ENCODE data around the gene RPL29. TPM values are rescaled to one million over a fixed set of nuclear protein-coding genes. Genes with fewer than 3 reads are reported as not detected.
A peak's percentile ranks its signal among the peaks of the same experiment; 100 is the strongest.

RPL29 gene
- total RNA-seq, 1 donor from 2014 or later = 872 TPM

GRCh38 chr3:51945926-51946705 lies 49.6 kb downstream of the RPL29 start:
- FAIRE-seq (no peak), DNase-seq (ENCODE audit: low read depth) (no peak)
- H3K27me3 Mint-ChIP-seq (ENCODE audit: low read depth, unreplicated experiment) = peaks cover 45% of the 10 kb centered on the region
- H3K4me2 ChIP-seq (ENCODE audit: low read length) = no peak overlapping the region
- no peak overlapping the region for H3K4me3 ChIP-seq (ENCODE audit: insufficient read depth, low read depth, low read length)
- no peak overlapping the region for H3K27ac ChIP-seq (ENCODE audit: low read depth, low read length)
- H3K36me3 ChIP-seq (ENCODE audit: insufficient read depth, low read length) = no peaks in the 10 kb centered on the region
- peaks cover 6% of the 10 kb centered on the region for H3K79me2 ChIP-seq (ENCODE audit: insufficient read depth, low read length)
- H4K20me1 ChIP-seq (ENCODE audit: insufficient read depth, low read length) = no peaks in the 10 kb centered on the region
- peaks cover 3% of the 10 kb centered on the region for H3K9me3 Mint-ChIP-seq (ENCODE audit: unreplicated experiment)
- no peak overlapping the region for H3K9ac ChIP-seq (ENCODE audit: low read length)
- H3K4me1 ChIP-seq (ENCODE audit: insufficient read depth, low read length) = peaks cover 11% of the 10 kb centered on the region
- H3K9me3 ChIP-seq (ENCODE audit: insufficient read depth, low read depth, low read length) = no peaks in the 10 kb centered on the region
- H3K27me3 ChIP-seq (ENCODE audit: insufficient read depth, low read length) = peaks cover 2% of the 10 kb centered on the region
- peaks cover 10% of the 10 kb centered on the region for H3K36me3 Mint-ChIP-seq (ENCODE audit: low read depth, unreplicated experiment)
- H2AFZ ChIP-seq (ENCODE audit: low read depth, low read length) = no peak overlapping the region
- no peak overlapping the region for H3K4me3 Mint-ChIP-seq (ENCODE audit: unreplicated experiment)
- H3K4me1 Mint-ChIP-seq (ENCODE audit: low read depth, unreplicated experiment) = no peaks in the 10 kb centered on the region
- TF ChIP-seq EZH2 (IDR thresholded peaks at IDR 0.05; ENCODE audit: insufficient read depth, low read length) (no peak), CTCF (IDR thresholded peaks at IDR 0.05; ENCODE audit: insufficient read depth, low read depth, low read length) (no peak)
- H3K27ac Mint-ChIP-seq (ENCODE audit: unreplicated experiment) = peak overlapping the region; percentile 47

- no peak for FAIRE-seq
- TF ChIP-seq CTCF (IDR thresholded peaks at IDR 0.05; ENCODE audit: insufficient read depth, low read depth, low read length) (no peak), EZH2 (IDR thresholded peaks at IDR 0.05; ENCODE audit: insufficient read depth, low read length) (no peak)
- Histone ChIP-seq H3K36me3 (ENCODE audit: insufficient read depth, low read length) (no peaks in the 10 kb centered on the region), H3K79me2 (ENCODE audit: insufficient read depth, low read length) (peaks cover 14% of the 10 kb centered on the region), H3K9ac (ENCODE audit: low read length) (no peak overlapping the region), H4K20me1 (ENCODE audit: insufficient read depth, low read length) (peaks cover 9% of the 10 kb centered on the region), H3K4me1 (ENCODE audit: insufficient read depth, low read length) (peaks cover 20% of the 10 kb centered on the region), H2AFZ (ENCODE audit: low read depth, low read length) (no peak overlapping the region), H3K4me2 (ENCODE audit: low read length) (no peak overlapping the region), H3K4me3 (ENCODE audit: insufficient read depth, low read depth, low read length) (no peak overlapping the region), H3K27ac (ENCODE audit: low read depth, low read length) (no peak overlapping the region), H3K27me3 (ENCODE audit: insufficient read depth, low read length) (peaks cover under 1% of the 10 kb centered on the region), H3K9me3 (ENCODE audit: insufficient read depth, low read depth, low read length) (no peaks in the 10 kb centered on the region)
- H3K4me3 Mint-ChIP-seq (ENCODE audit: unreplicated experiment) = no peak overlapping the region
- DNase-seq (ENCODE audit: low read depth) = no peak
- peaks cover 38% of the 10 kb centered on the region for H3K27me3 Mint-ChIP-seq (ENCODE audit: low read depth, unreplicated experiment)
- H3K4me1 Mint-ChIP-seq (ENCODE audit: low read depth, unreplicated experiment) = peaks cover 6% of the 10 kb centered on the region
- H3K27ac Mint-ChIP-seq (ENCODE audit: unreplicated experiment) = no peak overlapping the region
- peaks cover 10% of the 10 kb centered on the region for H3K36me3 Mint-ChIP-seq (ENCODE audit: low read depth, unreplicated experiment)
- H3K9me3 Mint-ChIP-seq (ENCODE audit: unreplicated experiment) = peaks cover 3% of the 10 kb centered on the region
Measured at GRCh38 chr3:51945031-51945840, 50.5 kb downstream of the RPL29 start.
